Measurements from ENCODE around the gene MAPK12.

DNA sequence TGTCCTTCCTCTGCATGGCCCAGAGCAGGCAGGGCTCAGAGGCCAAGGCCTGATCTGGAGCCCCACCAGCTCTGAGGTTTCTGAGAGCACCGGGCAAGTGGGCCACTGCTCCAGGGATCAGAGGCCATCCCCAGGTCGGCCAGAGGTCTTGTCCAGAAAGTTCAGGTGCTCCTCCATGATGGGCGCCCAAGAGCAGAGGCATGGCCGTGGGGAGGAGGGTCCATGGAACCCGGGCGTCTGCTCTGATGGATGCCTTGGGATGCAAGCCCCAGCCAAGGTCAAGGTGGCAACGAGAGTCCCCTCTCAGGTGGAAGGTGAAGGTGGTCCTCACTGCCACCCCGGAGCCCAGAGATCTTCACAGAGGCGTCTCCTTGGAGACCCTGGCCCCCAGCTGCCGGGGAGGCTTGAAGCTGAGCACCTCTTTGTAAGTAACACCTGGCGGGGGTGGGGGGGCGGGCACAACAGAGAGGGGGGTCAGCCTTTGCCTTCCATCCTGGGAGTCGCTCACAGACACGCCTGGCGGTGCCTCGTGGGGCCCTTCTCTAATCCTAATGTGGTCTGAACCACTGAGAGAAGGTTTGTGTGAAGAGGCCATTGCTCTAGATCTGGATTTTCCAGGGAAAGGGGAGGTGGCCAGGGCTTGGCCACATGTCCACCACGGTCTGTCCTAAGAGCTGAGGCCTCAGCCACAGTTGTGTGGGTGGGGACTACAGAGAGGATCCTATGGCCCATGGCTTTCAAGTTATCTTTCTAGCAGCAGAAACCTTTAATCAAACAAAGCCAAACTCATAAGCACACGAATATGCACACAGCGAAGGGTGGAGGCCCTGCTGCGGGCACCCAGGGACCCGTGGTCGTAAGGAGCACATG lies 8.2 kb downstream of the MAPK12 start:
- TF ChIP-seq, protein P1, sequence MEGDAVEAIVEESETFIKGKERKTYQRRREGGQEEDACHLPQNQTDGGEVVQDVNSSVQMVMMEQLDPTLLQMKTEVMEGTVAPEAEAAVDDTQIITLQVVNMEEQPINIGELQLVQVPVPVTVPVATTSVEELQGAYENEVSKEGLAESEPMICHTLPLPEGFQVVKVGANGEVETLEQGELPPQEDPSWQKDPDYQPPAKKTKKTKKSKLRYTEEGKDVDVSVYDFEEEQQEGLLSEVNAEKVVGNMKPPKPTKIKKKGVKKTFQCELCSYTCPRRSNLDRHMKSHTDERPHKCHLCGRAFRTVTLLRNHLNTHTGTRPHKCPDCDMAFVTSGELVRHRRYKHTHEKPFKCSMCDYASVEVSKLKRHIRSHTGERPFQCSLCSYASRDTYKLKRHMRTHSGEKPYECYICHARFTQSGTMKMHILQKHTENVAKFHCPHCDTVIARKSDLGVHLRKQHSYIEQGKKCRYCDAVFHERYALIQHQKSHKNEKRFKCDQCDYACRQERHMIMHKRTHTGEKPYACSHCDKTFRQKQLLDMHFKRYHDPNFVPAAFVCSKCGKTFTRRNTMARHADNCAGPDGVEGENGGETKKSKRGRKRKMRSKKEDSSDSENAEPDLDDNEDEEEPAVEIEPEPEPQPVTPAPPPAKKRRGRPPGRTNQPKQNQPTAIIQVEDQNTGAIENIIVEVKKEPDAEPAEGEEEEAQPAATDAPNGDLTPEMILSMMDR (IDR thresholded peaks at IDR 0.05 in 8 of 11, conservative IDR thresholded peaks at IDR 0.05 in 3 of 11): no peak
- TF ChIP-seq POLR2AphosphoS5 (IDR thresholded peaks at IDR 0.05): no peak
